Activated T-cell treated with anti-CD3 and anti-CD28 coated beads for 4 hours (primary cell): ENCODE measurements around the gene DSC2.

ENCODE experiments used
- DNase-seq: peaks from one replicate; pipeline ENCODE4 v3.0.0-alpha.2; 2020

The DSC2 gene

GRCh38 chr18:31097666-31098065, 4.6 kb downstream of the DSC2 start:
- DNase-seq = no peak

GRCh38 chr18:31093880-31094279, 8.3 kb downstream of the DSC2 start:
- DNase-seq = no peak

- DNase-seq = no peak
Observed at GRCh38 chr18:31093294-31093693, 8.9 kb downstream of the DSC2 start.

- no peak for DNase-seq
Observed at GRCh38 chr18:31091350-31091749, 10.9 kb downstream of the DSC2 start.

- no peak for DNase-seq
Observed at GRCh38 chr18:31088532-31088931, 13.7 kb downstream of the DSC2 start.

- DNase-seq = no peak
Observed at GRCh38 chr18:31079973-31080372, 22.2 kb downstream of the DSC2 start.

- no peak for DNase-seq
Observed at GRCh38 chr18:31077878-31078277, 24.3 kb downstream of the DSC2 start.

GRCh38 chr18:31072175-31072574, 30.0 kb downstream of the DSC2 start:
- DNase-seq = no peak

GRCh38 chr18:31070206-31070605, 32.0 kb downstream of the DSC2 start:
- DNase-seq = no peak

- DNase-seq = no peak
Observed at GRCh38 chr18:31066266-31066665, 36.0 kb downstream of the DSC2 start.

GRCh38 chr18:31065036-31065773, 37.0 kb downstream of the DSC2 start:
- DNase-seq = no peak

GRCh38 chr18:31064130-31064529, 38.1 kb downstream of the DSC2 start:
- no peak for DNase-seq

GRCh38 chr18:31061945-31062344, 40.3 kb downstream of the DSC2 start:
- DNase-seq = no peak

GRCh38 chr18:31058897-31059296, 43.3 kb downstream of the DSC2 start:
- DNase-seq = no peak

GRCh38 chr18:31057917-31058316, 44.3 kb downstream of the DSC2 start:
- no peak for DNase-seq

GRCh38 chr18:31057051-31057450, 45.2 kb downstream of the DSC2 start:
- no peak for DNase-seq

GRCh38 chr18:31056296-31056695, 45.9 kb downstream of the DSC2 start:
- no peak for DNase-seq

GRCh38 chr18:31050635-31051034, 51.6 kb downstream of the DSC2 start:
- DNase-seq = no peak

GRCh38 chr18:31049189-31049588, 53.0 kb downstream of the DSC2 start:
- no peak for DNase-seq

- DNase-seq = no peak
Observed at GRCh38 chr18:31048216-31048615, 54.0 kb downstream of the DSC2 start.

GRCh38 chr18:31046916-31047315, 55.3 kb downstream of the DSC2 start:
- DNase-seq = no peak

GRCh38 chr18:31045599-31045998, 56.6 kb downstream of the DSC2 start:
- DNase-seq = no peak

- no peak for DNase-seq
Observed at GRCh38 chr18:31044926-31045325, 57.3 kb downstream of the DSC2 start.

- DNase-seq = no peak
Observed at GRCh38 chr18:31043709-31044108, 58.5 kb downstream of the DSC2 start.
